ENCODE results near the gene AHNAK.
"Not testable (repeated sequence)": the region's sequence is repeated elsewhere in the genome, so short reads cannot be mapped to it uniquely, and the experiment has no call there.

The AHNAK gene

DNA sequence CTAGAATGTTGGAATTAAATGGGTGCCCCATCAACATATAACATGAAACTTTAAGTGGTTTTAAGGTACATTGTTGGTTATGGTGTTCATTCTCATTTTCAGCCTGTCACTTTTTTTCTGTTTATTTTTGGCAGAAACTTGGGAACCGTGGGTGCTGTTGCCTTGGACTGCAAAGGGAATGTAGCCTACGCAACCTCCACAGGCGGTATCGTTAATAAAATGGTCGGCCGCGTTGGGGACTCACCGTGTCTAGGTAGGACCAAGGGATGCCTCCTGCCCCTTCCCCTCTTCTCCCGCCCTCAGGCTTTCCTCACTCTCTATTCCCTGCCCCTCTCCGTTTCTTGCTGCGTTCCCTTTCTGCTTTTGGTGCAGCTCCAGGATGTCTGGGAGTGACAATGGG, 157.6 kb downstream of the AHNAK start:
- TF ChIP-seq, protein P1, sequence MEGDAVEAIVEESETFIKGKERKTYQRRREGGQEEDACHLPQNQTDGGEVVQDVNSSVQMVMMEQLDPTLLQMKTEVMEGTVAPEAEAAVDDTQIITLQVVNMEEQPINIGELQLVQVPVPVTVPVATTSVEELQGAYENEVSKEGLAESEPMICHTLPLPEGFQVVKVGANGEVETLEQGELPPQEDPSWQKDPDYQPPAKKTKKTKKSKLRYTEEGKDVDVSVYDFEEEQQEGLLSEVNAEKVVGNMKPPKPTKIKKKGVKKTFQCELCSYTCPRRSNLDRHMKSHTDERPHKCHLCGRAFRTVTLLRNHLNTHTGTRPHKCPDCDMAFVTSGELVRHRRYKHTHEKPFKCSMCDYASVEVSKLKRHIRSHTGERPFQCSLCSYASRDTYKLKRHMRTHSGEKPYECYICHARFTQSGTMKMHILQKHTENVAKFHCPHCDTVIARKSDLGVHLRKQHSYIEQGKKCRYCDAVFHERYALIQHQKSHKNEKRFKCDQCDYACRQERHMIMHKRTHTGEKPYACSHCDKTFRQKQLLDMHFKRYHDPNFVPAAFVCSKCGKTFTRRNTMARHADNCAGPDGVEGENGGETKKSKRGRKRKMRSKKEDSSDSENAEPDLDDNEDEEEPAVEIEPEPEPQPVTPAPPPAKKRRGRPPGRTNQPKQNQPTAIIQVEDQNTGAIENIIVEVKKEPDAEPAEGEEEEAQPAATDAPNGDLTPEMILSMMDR (IDR thresholded peaks at IDR 0.05; ENCODE audit: low read depth, low read length) = no peak
- no peak overlapping the region for H3K4me3 ChIP-seq (replicated peaks in 1 of 2; ENCODE audit: low read depth in 2 of 2, low read length in 2 of 2)
- no peak for DNase-seq (ENCODE audit: low read depth in 2 of 2)

DNA sequence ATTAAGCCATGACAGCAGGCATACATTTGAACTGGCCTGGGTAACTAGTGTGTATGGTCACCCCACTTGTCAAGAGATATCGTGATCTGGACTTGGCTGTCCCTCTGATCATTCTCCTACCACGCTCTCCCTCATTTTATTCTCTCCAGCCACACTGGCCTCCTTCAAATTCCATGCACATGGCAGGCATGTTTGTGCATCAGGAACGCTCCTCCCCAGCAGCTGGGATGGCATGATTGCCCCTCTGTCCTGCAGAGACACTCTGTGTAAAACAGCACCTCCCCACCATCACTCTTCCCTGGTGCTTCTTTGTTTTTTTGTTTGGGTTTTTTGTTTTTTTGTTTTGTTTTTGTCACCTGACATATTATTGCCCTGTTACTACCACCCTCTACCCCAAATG, 159.2 kb downstream of the AHNAK start:
- no peak overlapping the region for H3K4me3 ChIP-seq (replicated peaks in 1 of 2; ENCODE audit: low read depth in 2 of 2, low read length in 2 of 2)
- TF ChIP-seq, protein P1 (IDR thresholded peaks at IDR 0.05; ENCODE audit: low read depth, low read length) = no peak
- DNase-seq (ENCODE audit: low read depth in 2 of 2) = no peak

DNA sequence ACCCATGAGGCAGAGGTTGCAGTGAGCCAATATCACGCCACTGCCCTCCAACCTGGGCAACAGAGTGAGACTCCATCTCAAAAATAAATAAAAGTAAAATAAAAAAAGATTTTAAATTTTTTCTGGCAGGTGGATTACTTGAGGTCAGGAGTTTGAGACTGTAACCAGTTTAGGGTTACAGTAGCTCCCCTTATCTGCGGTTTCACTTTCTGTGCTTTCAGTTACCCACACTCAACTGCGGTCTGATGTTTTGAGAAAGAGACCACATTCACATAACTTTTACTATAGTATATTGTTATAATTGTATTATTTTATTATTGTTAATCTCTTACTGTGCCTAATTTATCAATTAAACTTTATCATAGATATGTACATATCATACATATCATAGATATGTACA, 160.5 kb downstream of the AHNAK start:
- not testable (repeated sequence) for H3K4me3 ChIP-seq (replicated peaks in 1 of 2; ENCODE audit: low read depth in 2 of 2, low read length in 2 of 2); DNase-seq (ENCODE audit: low read depth in 2 of 2)

DNA sequence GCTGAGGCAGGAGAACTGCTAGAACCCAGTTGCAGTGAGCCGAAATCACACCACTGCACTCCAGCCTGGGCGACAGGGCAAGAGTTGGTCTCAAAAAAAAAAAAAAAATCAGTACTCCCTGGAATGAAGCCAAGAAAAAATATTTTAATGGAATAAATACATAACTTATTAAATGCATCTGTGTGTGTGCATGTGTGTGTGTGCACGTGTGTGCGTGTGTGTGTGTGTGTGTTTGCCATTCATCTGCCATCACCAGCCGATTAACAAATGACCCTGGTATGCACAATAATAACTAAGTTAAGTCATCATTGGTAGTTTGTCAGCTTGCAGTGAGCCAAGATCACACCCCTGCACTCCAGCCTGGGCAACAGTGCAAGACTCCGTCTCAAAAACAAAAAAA, 162.8 kb downstream of the AHNAK start:
- DNase-seq (ENCODE audit: low read depth in 2 of 2) = no peak
- TF ChIP-seq, protein P1 (IDR thresholded peaks at IDR 0.05; ENCODE audit: low read depth, low read length) = no peak
- H3K4me3 ChIP-seq (replicated peaks in 1 of 2; ENCODE audit: low read depth in 2 of 2, low read length in 2 of 2) = no peak overlapping the region
